ACC112 (cell line): ENCODE measurements around the gene TNS1.

Experiments
- H2AFZ ChIP-seq: fragments of 200-600 bp; sonication (generic); one replicate; pipeline ENCODE4 v1.6.0; 2017; ENCODE audit warnings: antibody characterized with exemption, low read length; ENCODE audit not compliant: unreplicated experiment
- H3K27ac ChIP-seq: fragments of 200-600 bp; sonication (generic); 2 replicates; pipeline ENCODE4 v1.5.1; 2014; ENCODE audit warnings: low read depth, mild to moderate bottlenecking, antibody characterized with exemption, low read length, moderate library complexity
- H3K27me3 ChIP-seq: fragments of 200-600 bp; sonication (generic); 2 replicates; pipeline ENCODE4 v1.6.1; 2014; ENCODE audit warnings: mild to moderate bottlenecking, antibody characterized with exemption, low read length, moderate library complexity, mixed read lengths; ENCODE audit not compliant: insufficient read depth
- H3K36me3 ChIP-seq: fragments of 200-600 bp; sonication (generic); 2 replicates; pipeline ENCODE4 v1.6.1; 2016; ENCODE audit warnings: mild to moderate bottlenecking, antibody characterized with exemption, low read length, moderate library complexity, mixed read lengths; ENCODE audit not compliant: insufficient read depth
- H3K4me1 ChIP-seq: fragments of 200-600 bp; sonication (generic); one replicate; pipeline ENCODE4 v1.6.1; 2016; ENCODE audit warnings: low read length, mixed read lengths; ENCODE audit not compliant: insufficient read depth, unreplicated experiment, control insufficient read depth
- H3K4me3 ChIP-seq: fragments of 200-600 bp; sonication (generic); 2 replicates; pipeline ENCODE4 v1.5.1; 2014; ENCODE audit warnings: mild to moderate bottlenecking, low read depth, low read length
- H3K79me2 ChIP-seq: fragments of 200-600 bp; sonication (generic); one replicate; pipeline ENCODE4 v1.6.0; 2016; ENCODE audit warnings: low read length; ENCODE audit not compliant: control insufficient read depth, unreplicated experiment, insufficient read depth

The TNS1 gene

GRCh38 chr2:217861334-217861877, 141.4 kb downstream of the TNS1 start:
- Histone ChIP-seq H3K4me3 (no peak overlapping the region), H3K27ac (no peak overlapping the region), H2AFZ (no peak overlapping the region), H3K36me3 (0 out of 2 replicates have a peak, but pooled peaks cover 4% of the 10 kb centered on the region), H3K27me3 (no peaks in the 10 kb centered on the region), H3K4me1 (peaks cover 20% of the 10 kb centered on the region), H3K79me2 (peaks cover 7% of the 10 kb centered on the region)

GRCh38 chr2:217859926-217860325, 142.9 kb downstream of the TNS1 start:
- Histone ChIP-seq H3K4me3 (no peak overlapping the region), H3K27ac (peak overlapping the region; percentile 93), H3K36me3 (peaks cover 15% of the 10 kb centered on the region), H3K27me3 (no peaks in the 10 kb centered on the region), H3K4me1 (peaks cover 20% of the 10 kb centered on the region), H2AFZ (no peak overlapping the region), H3K79me2 (peaks cover 7% of the 10 kb centered on the region)

GRCh38 chr2:217858519-217859491, 144.0 kb downstream of the TNS1 start:
- H3K36me3 ChIP-seq = peaks cover 19% of the 10 kb centered on the region
- H3K79me2 ChIP-seq = peaks cover 7% of the 10 kb centered on the region
- H3K4me1 ChIP-seq = peaks cover 27% of the 10 kb centered on the region
- H2AFZ ChIP-seq = no peak overlapping the region
- H3K27ac ChIP-seq = peak overlapping the region; percentile 93
- no peak overlapping the region for H3K4me3 ChIP-seq
- H3K27me3 ChIP-seq = no peaks in the 10 kb centered on the region

GRCh38 chr2:217857624-217858506, 144.9 kb downstream of the TNS1 start:
- Histone ChIP-seq H3K36me3 (peaks cover 19% of the 10 kb centered on the region), H3K27ac (peak overlapping the region; percentile 57; the same call in 1 of the 2 replicates), H3K79me2 (peaks cover 7% of the 10 kb centered on the region), H2AFZ (no peak overlapping the region), H3K4me3 (no peak overlapping the region), H3K27me3 (no peaks in the 10 kb centered on the region), H3K4me1 (peaks cover 36% of the 10 kb centered on the region)

- peaks cover 18% of the 10 kb centered on the region for H3K36me3 ChIP-seq
- H2AFZ ChIP-seq = no peak overlapping the region
- no peak overlapping the region for H3K4me3 ChIP-seq
- H3K27ac ChIP-seq = no peak overlapping the region
- H3K4me1 ChIP-seq = peaks cover 46% of the 10 kb centered on the region
- no peaks in the 10 kb centered on the region for H3K27me3 ChIP-seq
- peaks cover 7% of the 10 kb centered on the region for H3K79me2 ChIP-seq
These were observed 145.9 kb downstream of the TNS1 start for GRCh38 chr2:217856871-217857270.

GRCh38 chr2:217856159-217856558, 146.6 kb downstream of the TNS1 start:
- no peak overlapping the region for H3K4me3 ChIP-seq
- peaks cover 52% of the 10 kb centered on the region for H3K4me1 ChIP-seq
- no peaks in the 10 kb centered on the region for H3K27me3 ChIP-seq
- peaks cover 15% of the 10 kb centered on the region for H3K36me3 ChIP-seq
- no peak overlapping the region for H3K27ac ChIP-seq
- no peak overlapping the region for H2AFZ ChIP-seq
- H3K79me2 ChIP-seq = peaks cover 7% of the 10 kb centered on the region

GRCh38 chr2:217854684-217855420, 147.9 kb downstream of the TNS1 start:
- H3K27ac ChIP-seq = no peak overlapping the region
- H3K4me1 ChIP-seq = peaks cover 65% of the 10 kb centered on the region
- peaks cover 10% of the 10 kb centered on the region for H3K79me2 ChIP-seq
- no peaks in the 10 kb centered on the region for H3K27me3 ChIP-seq
- peaks cover 15% of the 10 kb centered on the region for H3K36me3 ChIP-seq
- H2AFZ ChIP-seq = no peak overlapping the region
- no peak overlapping the region for H3K4me3 ChIP-seq

GRCh38 chr2:217853961-217854360, 148.8 kb downstream of the TNS1 start:
- no peak overlapping the region for H3K27ac ChIP-seq
- peaks cover 18% of the 10 kb centered on the region for H3K36me3 ChIP-seq
- H3K27me3 ChIP-seq = no peaks in the 10 kb centered on the region
- H3K79me2 ChIP-seq = peaks cover 16% of the 10 kb centered on the region
- peaks cover 66% of the 10 kb centered on the region for H3K4me1 ChIP-seq
- H3K4me3 ChIP-seq = no peak overlapping the region
- H2AFZ ChIP-seq = no peak overlapping the region

- no peaks in the 10 kb centered on the region for H3K27me3 ChIP-seq
- no peak overlapping the region for H3K27ac ChIP-seq
- peaks cover 17% of the 10 kb centered on the region for H3K79me2 ChIP-seq
- no peak overlapping the region for H3K4me3 ChIP-seq
- H3K36me3 ChIP-seq = peaks cover 22% of the 10 kb centered on the region
- H2AFZ ChIP-seq = no peak overlapping the region
- peaks cover 65% of the 10 kb centered on the region for H3K4me1 ChIP-seq
These were observed 149.4 kb downstream of the TNS1 start for GRCh38 chr2:217853301-217853881.
